Smooth muscle cell of the coronary artery (primary cell): Measurements from ENCODE around the gene SFR1. TPM values are rescaled to one million over a fixed set of nuclear protein-coding genes. Genes with fewer than 3 reads are reported as not detected.

ENCODE experiments used
- total RNA-seq: library from RNA; depleted of rRNA; stranded (reverse); fragments of >200 nt; gene quantifications from 2 replicates; pipeline ENCODE4 v1.2.3, GENCODE V29; 2014; ENCODE audit warnings: low replicate concordance

SFR1 gene
- 1.2 and 4.4 TPM in 2 replicates for total RNA-seq

GRCh38 chr10:104121485-104122224 is at the start of gene SFR1:
Gene SFR1, plus strand, starts transcription at chr10:104122171. Its CDS starts 13 bp downstream, at chr10:104122184.

GRCh38 chr10:104085801-104086400 is 36.1 kb upstream of the SFR1 start, which contains the start of gene COL17A1:
Gene COL17A1, minus strand, starts transcription at chr10:104085880. Its CDS starts 5,207 bp downstream, at chr10:104080673.

Other genes starting within 250 kb of the SFR1 start
- gene STN1, start 204.0 kb upstream of the SFR1 start, total RNA-seq = 24.0 and 30.4 TPM in 2 replicates
- 20.7 and 29.6 TPM in 2 replicates for gene SLK, start 155.0 kb upstream of the SFR1 start, total RNA-seq
- gene COL17A1, start 36.3 kb upstream of the SFR1 start, total RNA-seq = 0.23 and 0.45 TPM in 2 replicates
- 0.08 and 0.23 TPM in 2 replicates for gene CFAP43, start 110.2 kb downstream of the SFR1 start, total RNA-seq
- 170 and 193 TPM in 2 replicates for gene GSTO1, start 132.7 kb downstream of the SFR1 start, total RNA-seq
- 0.47 and 1.1 TPM in 2 replicates for gene GSTO2, start 147.0 kb downstream of the SFR1 start, total RNA-seq
- gene ITPRIP, start 216.3 kb downstream of the SFR1 start, total RNA-seq = 4.0 and 8.0 TPM in 2 replicates
- 0.47 and 0.75 TPM in 2 replicates for gene CFAP58, start 231.7 kb downstream of the SFR1 start, total RNA-seq